Non-pigmented ciliary epithelial cell (primary cell): ENCODE data around the gene KRT79.

Experiments
- DNase-seq: peaks from one replicate; pipeline ENCODE4 v3.0.0-alpha.2; 2010; ENCODE audit warnings: low read depth

KRT79 gene

GRCh38 chr12:52771505-52771904 is 62.6 kb downstream of the KRT79 start:
- no peak for DNase-seq
